GM19463 (cell line): Measurements from ENCODE around the gene HOXA1.

Experiments
- ATAC-seq: cut with Tn5 transposase; IDR thresholded peaks from one replicate; pipeline ENCODE4 v1.9.1; 2021; ENCODE audit warnings: mild to moderate bottlenecking, moderate library complexity; ENCODE audit not compliant: unreplicated experiment

The HOXA1 gene

DNA sequence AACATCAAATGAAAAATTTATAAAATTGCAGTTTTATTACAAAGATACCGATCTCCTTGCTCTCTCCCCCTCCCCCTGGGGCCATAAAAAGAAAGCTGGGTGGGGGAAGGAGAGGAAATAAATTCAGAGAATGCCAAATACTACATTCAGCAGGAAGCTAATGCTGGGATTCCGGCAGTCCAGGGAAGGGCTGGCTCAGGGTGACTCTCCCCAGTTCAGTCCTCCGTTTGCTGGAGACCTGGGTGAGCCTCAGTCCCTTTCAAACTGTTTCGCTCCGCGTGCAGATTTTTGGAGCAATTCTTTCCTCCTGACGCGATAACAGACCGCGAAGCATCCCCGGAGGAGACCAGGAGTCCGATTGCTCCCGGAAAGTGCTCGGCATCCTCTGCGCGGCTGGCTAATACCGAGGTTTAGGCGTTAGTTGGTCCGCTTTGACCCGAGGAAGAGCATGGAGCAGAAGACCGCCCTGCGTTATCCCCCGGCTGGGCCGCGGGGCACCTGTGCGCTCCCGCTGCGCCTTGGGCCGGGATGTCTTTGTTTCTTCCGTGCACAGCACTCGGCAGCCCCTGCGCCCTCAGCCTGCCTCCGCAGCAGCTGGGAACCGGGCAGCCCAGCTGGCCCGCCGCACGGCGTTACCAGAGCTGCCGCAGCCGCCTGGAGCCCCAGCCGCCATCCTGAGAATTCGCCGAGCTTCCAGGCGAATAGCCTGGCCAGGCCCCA lies 10.5 kb upstream of the HOXA1 start:
- ATAC-seq = no peak

GRCh38 chr7:27105301-27106031 lies 9.7 kb upstream of the HOXA1 start:
- no peak for ATAC-seq

DNA sequence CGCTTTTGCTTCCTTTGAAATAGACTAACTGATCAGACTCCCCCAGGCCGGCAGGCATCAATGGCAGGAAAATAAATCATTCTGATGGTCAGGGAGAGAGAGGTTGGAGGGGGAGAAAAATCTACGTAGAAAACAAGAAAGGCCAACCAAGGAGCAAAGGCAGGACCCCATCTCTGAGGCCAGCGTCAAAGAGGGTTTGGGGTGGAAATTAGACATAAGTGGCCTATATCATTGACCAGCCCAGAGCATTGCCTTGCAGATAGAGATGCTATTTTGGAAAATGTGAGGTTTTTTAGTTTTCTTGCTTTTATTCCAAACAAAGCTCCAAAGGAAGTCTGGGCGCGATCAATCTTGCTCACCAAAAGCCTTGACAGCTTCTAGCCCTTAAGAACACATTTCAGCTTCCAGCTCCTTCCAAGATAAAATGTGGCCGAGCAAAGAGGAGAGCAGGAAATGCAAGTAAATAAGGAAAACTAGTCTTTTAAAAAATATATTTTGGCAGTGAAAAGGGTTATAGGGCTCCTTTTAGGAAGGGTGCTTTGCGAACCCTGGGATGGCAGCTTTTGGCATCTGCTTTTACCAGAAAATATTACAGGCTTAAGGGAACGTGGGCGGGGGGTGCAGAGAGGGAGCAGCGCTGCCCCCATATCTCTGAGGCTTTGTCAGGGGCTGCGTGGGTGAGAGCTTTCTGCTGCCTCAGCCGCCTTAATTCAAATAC lies 8.7 kb upstream of the HOXA1 start:
- ATAC-seq = no peak

- ATAC-seq = no peak
These were observed 7.9 kb upstream of the HOXA1 start for GRCh38 chr7:27103489-27104226.

DNA sequence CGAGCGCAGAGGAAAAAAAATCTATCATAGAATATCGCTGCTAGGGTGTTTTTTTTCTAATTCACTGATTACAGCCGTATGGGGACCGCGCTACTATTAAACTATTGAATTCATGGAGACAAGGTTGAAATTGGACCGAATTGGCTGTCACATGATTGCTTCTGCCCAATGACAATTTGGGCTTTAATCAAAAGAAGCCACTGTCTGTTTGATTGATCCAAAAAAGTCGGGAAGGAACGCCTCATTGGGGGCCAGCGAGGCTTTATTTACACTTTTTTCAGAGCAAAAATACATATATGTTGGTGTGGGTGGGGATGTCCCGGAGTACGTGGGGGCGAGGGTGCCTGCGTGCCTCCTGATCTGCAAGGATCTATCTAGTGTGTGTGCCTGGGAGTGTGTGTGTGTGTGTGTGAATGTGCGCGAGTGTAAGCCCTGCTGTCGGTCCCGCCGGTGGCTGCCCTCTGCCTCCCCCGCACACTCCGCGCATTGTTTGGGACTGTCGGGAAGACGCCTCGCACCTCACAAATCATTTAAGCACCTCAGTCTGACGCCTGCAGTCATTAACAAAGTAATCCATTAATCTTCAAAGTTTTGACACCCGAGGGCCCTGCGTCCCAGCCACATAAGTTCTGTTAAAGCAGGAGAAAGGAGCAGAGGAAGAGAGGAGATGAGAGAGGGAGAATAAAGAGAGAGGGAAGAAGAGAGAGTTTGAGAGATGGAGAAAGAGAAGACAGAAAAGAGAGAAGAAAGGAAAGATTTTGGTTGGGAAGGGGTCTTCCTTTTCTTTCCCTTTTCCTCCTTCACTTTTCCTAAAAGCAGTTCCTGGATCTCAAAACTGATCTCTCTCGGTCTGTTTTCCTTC lies 7.0 kb upstream of the HOXA1 start, which contains the start of gene HOXA2:
Gene HOXA2 (minus strand): TSS at position 103 of the 862 bp plus-strand sequence. CDS start 183 bp downstream, outside the sequence.
- ATAC-seq = no peak

DNA sequence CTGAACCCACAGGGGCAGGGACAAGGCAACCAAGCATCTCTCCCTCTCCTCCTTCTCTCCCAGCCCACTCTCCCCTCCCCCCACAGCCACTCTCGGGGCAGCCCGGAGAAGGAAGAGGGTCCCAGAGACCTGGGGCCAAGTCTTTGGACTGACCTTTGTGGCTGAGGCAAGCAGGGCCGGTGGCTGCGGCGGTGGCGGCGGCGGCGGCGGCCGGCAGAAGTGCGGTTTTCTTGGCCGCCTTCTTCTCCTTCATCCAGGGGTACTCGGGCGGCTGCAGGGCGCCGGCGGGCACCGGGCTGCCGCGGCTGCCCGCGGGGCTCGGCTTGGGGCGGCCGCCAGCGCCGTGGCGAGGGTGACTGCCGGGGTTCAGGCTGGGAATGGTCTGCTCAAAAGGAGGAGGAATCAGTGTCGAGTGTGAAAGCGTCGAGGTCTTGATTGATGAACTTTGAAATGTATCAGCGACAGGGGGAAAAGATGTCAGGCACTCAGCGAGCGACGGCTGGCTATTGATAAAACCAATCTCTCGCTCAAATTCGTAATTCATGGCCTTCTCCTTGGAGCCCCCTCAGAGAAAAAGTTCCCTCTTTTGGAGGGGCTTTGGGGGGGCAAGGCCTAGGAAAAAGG lies 6.3 kb upstream of the HOXA1 start:
- no peak for ATAC-seq

GRCh38 chr7:27101171-27101956 lies 5.6 kb upstream of the HOXA1 start:
- no peak for ATAC-seq

GRCh38 chr7:27100694-27101170 lies 4.9 kb upstream of the HOXA1 start:
- no peak for ATAC-seq

GRCh38 chr7:27099453-27100370 lies 3.9 kb upstream of the HOXA1 start:
- no peak for ATAC-seq

DNA sequence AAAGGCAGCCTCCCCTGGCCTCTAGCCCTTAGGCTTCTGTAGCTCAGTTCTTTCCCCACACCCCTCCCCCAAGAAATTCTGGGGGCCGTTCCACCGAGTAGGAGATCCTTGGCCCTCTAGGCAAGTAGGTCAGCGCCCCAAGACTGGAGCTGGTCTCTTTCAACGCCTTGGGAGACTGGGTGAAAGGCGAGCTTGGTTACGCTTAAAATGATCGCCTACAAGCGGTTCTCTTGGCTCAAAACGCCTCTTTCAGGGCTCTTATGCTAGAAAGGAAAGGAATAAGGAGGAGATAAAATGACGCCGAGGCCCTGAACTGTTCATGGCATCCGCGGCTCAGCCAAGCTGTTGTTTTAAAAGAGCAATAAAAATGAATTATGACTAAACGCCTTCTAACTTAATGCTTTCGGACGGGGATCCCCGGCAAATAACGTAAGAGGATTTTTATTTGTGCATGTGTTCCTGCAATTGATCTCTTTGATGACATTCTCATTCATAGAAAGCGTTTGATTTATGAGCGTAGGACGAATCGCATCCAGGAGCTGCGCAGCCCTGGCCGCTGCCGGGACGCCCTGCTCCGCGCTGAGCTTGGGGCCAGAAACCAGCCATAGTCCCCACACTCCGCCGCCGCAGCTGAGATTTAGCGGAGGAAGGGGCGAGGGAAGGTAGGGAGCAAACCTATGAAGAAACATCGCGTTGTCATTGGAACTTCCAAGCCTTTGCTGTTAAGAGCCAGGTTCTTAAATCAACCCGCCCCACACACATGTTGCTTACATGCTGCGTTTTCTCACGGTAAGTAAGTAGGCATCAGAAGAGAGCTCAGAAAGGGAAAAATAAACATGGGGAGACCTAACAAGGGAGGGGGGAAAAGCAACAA lies 3.0 kb upstream of the HOXA1 start:
- ATAC-seq = no peak

- no peak for ATAC-seq
These were observed 2.1 kb upstream of the HOXA1 start for GRCh38 chr7:27097686-27098577.

DNA sequence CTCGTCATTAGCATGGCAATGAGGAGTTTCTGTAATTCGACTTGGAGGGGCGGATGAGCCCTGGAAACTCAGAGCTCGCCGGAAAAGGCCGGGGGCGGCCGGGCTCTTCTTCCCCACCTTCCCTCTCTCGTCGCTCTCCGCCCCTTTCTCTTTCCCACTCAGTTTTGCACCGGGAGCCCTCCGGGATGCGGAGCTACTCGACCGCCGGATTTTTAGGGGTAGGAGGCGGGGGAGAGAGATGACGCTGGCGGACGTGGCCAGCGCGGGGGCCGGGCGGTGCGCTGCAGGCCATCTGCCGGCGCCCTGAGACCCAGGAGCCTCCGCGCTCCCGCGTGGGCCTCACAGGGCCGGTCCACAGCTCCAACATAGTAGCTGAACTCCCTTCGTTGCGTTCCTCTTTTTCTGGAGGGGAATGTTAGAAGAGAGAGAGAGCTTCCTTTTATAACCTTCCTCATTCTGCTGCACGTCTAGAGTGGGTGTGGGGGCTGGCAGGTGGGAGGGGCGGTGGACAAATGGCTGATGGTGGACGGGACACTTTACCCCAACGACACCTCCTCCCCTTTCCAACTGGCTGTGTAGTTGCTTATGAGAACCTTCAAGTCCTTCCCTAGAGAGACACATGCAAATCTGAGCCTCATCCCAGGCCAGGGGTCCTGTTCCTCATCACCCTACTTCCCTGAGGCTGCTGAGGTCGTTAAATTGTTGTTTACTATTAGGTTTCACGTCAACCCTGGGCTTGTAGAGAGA lies 1.1 kb upstream of the HOXA1 start:
- no peak for ATAC-seq

DNA sequence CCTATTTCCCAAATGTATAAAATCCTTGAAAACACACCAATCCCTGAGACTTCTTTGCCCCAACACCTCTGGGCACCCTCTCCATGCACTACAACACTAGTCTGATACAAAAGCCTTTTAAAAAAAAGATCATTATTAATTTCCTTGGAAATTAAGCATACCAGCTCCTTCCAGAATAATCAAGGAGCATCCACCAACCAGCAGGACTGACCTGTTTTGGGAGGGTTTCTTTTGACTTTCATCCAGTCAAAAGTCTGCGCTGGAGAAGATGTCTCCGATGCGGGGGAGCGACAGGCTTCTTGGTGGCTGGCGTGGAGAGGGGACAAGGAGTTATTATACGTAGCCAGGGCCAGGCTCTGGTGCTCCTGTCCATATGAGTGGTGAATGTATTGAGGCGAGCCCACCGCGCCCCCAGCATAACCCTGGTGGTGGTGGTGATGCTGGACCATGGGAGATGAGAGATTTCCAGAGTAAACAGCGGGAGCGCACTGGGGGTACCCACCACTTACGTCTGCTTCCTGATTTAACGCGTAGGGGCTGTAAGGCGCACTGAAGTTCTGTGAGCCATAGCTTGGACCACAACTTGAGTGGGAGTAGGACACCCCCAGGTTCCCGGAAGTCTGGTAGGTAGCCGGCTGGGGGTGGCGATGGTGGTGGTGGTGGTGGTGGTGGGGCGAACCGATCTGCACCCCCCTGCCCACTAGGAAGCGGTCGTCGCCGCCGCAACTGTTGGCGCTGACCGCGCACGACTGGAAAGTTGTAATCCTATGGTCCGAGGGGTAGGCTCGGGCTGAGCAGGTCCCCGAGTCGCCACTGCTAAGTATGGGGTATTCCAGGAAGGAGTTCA lies 527 bp downstream of the HOXA1 start:
- ATAC-seq = no peak
